Measurements from ENCODE around the gene LRRFIP1.
A peak's percentile ranks its signal among the peaks of the same experiment; 100 is the strongest.
"Not testable (repeated sequence)": the region's sequence is repeated elsewhere in the genome, so short reads cannot be mapped to it uniquely, and the experiment has no call there.

Gene LRRFIP1

DNA sequence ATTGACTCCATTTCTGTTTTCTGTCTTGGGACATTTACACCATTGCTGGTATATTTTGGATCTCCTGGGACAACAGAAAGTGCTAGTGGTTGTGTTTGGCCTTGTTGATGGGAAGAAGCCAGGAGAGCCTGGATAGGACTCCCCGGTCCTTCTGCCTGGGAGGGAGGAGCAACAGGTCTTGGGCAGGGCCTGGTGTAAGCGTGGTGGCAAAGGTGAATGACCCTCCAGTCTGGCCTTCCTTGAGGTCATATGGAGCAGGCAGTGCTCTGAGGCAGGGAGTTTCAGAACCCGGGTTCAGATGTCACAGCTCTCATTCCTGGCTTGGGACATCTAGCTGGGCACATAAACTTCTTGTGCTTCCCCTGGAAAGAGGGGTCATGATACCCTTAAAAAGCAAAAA, 115.2 kb downstream of the LRRFIP1 start:
- Mint-ChIP-seq H3K27me3 (no peaks in the 10 kb centered on the region), H3K9me3 (no peaks in the 10 kb centered on the region), H3K4me1 (ENCODE audit: low read depth in 2 of 2) (peaks cover 39 to 43% of the 10 kb centered on the region in 2 donors), H3K4me3 (no peak overlapping the region), H3K36me3 (ENCODE audit: insufficient read depth) (peaks cover 67% of the 10 kb centered on the region), H3K27ac (peak overlapping the region; percentile 86 to 91)
- DNase-seq (no peak), ATAC-seq (replicated peaks) (no peak)

DNA sequence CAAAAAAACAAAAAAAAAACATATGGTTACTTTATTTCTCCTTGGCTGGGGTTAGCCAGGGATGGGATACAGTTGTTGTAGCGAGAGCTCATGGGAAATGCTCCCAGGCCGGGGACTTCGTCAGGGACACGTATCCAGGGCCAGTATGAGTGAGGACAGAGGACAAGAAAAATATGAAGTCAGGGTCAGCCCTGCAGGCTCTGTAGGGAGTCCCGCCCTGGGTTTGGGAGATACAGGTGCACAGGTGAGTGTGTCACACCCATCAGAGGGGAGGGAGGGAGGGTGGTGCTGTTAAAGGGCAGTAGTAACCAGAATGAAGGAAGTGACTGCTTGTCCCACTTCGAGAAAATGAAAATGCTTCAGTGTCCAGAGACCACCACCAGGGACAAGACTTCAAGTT, 115.6 kb downstream of the LRRFIP1 start:
- Mint-ChIP-seq H3K27ac (peak overlapping the region; percentile 86 to 91), H3K4me1 (ENCODE audit: low read depth in 2 of 2) (peaks cover 34 to 40% of the 10 kb centered on the region in 2 donors), H3K27me3 (no peaks in the 10 kb centered on the region), H3K9me3 (no peaks in the 10 kb centered on the region), H3K36me3 (ENCODE audit: insufficient read depth) (peaks cover 68% of the 10 kb centered on the region), H3K4me3 (no peak overlapping the region)
- ATAC-seq (replicated peaks) (no peak), DNase-seq (no peak)

DNA sequence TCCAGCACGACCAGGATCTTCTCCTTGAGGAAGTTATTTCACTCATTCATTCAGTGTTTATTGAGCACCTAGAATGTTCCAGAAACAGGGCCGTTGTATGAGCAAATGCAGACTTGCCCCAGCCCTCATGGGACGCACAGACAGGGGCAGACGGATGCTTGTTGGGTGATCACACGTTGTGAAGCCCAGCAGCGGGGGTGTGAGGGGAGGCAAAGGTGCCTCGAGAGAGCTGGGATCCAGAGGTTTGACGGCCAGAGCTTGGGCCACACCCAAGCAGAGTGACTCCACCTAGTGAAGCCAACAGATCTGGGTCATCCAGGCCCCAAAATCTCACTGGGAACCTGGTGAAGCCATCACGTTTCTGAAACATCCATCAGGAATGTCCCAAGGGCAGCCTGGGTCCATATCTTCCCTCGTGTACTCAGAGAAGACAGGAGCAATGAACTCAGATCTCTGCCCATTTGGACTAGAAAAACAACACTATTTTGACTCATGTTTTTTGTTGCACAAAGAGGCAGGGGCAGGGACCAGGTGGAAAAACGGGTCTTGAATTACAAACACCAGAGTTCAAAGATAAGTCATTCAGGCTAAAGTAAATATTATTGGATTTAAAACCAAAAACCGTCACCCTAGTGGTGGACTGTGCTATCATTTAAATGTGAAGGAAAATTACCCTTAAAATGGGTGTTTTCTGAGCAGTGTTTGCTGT, 116.3 kb downstream of the LRRFIP1 start:
- Mint-ChIP-seq H3K27me3 (no peaks in the 10 kb centered on the region), H3K9me3 (no peaks in the 10 kb centered on the region), H3K36me3 (ENCODE audit: insufficient read depth) (peaks cover 75% of the 10 kb centered on the region), H3K27ac (peak overlapping the region; percentile 86 to 91), H3K4me1 (ENCODE audit: low read depth in 2 of 2) (peaks cover 35 to 41% of the 10 kb centered on the region in 2 donors), H3K4me3 (no peak overlapping the region)
- ATAC-seq (replicated peaks) (no peak), DNase-seq (no peak)

DNA sequence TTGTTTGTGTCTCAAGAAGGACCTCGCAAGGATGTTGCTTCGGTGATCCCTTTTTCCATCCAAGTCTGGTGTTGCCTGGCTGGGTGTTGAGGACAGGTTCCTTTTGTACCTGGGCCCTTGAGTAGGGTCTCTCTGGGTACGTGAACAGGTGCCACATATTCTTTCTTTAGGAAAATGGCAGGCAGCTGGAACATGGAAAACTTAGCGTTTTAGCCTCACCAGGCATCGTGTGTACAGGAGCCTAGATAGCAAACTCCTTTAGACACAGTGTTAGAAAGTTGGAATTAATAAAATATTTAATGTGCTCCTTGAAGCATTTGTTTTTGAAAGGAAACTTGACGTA, 116.9 kb downstream of the LRRFIP1 start:
- Mint-ChIP-seq H3K9me3 (no peaks in the 10 kb centered on the region), H3K27ac (peak overlapping the region; percentile 86 to 91), H3K27me3 (no peaks in the 10 kb centered on the region), H3K4me1 (ENCODE audit: low read depth in 2 of 2) (peaks cover 36 to 38% of the 10 kb centered on the region in 2 donors), H3K36me3 (ENCODE audit: insufficient read depth) (peaks cover 75% of the 10 kb centered on the region), H3K4me3 (no peak overlapping the region)
- DNase-seq (no peak), ATAC-seq (replicated peaks) (no peak)

DNA sequence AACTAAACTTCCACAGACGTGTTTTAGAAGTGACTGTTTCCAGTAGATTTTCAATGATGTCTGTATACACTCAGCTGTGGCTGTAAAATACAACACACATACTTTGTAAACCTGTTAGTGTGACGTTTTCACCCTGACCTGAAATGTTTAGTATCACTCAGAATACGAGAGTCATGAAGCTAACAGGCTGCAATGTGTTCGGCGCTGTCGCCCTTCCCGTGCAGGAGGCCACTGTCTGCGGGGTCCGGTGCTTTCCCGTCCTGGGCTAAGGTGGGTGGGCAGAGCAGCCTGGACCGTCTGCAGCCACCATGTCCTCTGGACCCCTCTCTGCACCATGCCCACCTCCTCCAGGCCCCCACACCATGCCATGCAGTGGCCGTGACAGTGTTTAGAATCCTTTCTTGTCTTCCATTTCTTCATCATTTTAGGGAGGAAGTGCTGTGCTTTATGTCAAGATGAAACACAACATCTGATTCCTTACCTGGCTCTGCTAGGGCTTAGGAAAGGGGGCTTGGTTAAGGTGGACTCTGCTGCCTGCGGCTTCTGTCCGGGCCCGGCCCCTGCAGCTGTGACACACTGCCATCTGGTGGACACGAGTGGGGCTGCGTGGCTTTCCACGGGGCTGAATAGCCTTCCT, 117.3 kb downstream of the LRRFIP1 start:
- peak; percentile 86 for ATAC-seq (replicated peaks)
- peak; percentile 77 to 86 (median 81) for DNase-seq
- Mint-ChIP-seq H3K27ac (peak overlapping the region; percentile 86 to 91), H3K9me3 (no peaks in the 10 kb centered on the region), H3K4me1 (ENCODE audit: low read depth in 2 of 2) (peaks cover 33 to 35% of the 10 kb centered on the region in 2 donors), H3K27me3 (no peaks in the 10 kb centered on the region), H3K36me3 (ENCODE audit: insufficient read depth) (peaks cover 77% of the 10 kb centered on the region), H3K4me3 (peak overlapping the region in 1 of 2 donors; percentile 45)

DNA sequence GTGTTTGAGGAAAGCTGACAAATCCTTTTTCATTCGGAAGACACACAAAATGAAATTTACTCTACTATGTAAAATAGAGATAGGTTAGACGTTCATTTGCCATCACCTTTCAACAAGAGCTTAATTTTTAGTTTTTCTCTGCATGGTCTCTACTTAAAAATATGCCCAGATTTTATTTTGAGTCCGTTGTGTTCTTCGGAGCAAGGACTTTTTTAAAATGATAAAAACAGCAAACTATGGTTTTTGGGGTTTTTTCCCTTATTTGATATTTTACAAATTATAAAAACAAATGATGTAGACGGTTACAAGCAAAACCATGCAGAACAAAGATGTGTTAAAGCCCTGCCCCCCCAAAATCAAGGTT, 117.8 kb downstream of the LRRFIP1 start:
- H3K9me3 Mint-ChIP-seq = no peaks in the 10 kb centered on the region
- H3K4me3 Mint-ChIP-seq = peak overlapping the region in 1 of 2 donors; percentile 45
- peaks cover 77% of the 10 kb centered on the region for H3K36me3 Mint-ChIP-seq (ENCODE audit: insufficient read depth)
- no peaks in the 10 kb centered on the region for H3K27me3 Mint-ChIP-seq
- ATAC-seq (replicated peaks) (no peak), DNase-seq (no peak)
- H3K4me1 Mint-ChIP-seq (ENCODE audit: low read depth in 2 of 2) = peaks cover 34 to 35% of the 10 kb centered on the region in 2 donors
- H3K27ac Mint-ChIP-seq = peak overlapping the region; percentile 86 to 91

DNA sequence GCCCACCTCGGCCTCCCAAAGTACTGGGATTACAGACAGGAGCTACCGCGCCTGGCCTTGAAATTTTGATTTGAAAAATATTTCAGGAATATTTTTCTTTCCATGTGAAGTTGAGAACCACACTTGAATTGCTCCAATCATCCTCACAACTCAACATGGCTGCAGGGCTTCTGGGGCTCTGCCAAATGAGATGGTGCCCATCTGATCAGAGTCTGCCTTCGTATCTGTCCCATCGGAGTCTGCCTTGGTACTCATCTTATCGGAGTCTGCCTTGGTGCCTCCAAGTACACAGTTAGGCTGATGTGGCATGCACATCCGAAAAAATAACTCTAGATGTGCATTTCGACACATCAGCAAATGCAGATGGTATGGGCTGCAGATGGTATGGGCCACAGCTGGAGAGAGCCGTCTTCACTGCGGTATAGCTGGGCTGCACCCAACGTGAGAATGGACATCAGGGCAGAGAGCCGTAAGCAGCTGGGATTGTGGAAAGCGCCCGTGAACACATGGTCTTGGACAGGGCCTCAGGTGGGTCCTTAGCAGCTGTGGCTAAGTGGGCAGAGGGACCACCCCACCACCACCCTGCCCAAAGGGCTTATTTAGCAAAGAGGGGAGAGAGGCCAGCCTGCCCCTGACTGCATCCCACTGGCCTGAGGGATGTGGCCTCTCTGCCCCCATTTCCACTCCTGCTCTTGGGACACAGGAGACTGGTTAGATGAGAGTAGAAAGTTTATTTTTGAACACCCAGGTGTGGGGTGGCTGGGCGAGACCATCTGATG, 119.1 kb downstream of the LRRFIP1 start:
- Mint-ChIP-seq H3K36me3 (ENCODE audit: insufficient read depth) (peaks cover 78% of the 10 kb centered on the region), H3K27ac (peak overlapping the region in 1 of 2 donors; percentile 32), H3K27me3 (no peaks in the 10 kb centered on the region), H3K9me3 (no peaks in the 10 kb centered on the region), H3K4me1 (ENCODE audit: low read depth in 2 of 2) (peaks cover 29 to 31% of the 10 kb centered on the region in 2 donors), H3K4me3 (no peak overlapping the region)
- ATAC-seq (replicated peaks) (no peak), DNase-seq (no peak)

DNA sequence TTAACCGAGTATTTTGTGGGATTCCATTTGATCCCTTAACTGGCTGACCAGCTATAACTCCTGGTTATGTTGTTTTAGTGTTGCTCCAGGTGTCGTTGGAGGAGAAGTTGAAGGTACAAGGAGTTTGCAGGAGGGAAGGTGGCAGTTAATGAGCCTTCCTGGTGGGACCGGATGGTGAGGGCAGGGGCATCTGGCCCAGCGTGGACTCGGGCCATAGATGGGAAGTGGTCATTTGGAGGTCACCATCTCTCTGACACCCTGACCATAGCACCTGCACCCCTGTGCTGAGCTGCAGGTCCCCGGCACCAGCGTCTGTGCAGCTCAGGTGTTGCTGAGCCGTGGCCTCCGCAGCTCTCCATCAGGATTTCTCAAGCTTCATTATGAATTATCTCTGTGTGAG, 119.8 kb downstream of the LRRFIP1 start:
- ATAC-seq (replicated peaks) = no peak
- no peak for DNase-seq
- Mint-ChIP-seq H3K4me1 (ENCODE audit: low read depth in 2 of 2) (peaks cover 32% of the 10 kb centered on the region in 2 donors), H3K27me3 (no peaks in the 10 kb centered on the region), H3K36me3 (ENCODE audit: insufficient read depth) (peaks cover 81% of the 10 kb centered on the region), H3K27ac (no peak overlapping the region), H3K9me3 (no peaks in the 10 kb centered on the region), H3K4me3 (no peak overlapping the region)

DNA sequence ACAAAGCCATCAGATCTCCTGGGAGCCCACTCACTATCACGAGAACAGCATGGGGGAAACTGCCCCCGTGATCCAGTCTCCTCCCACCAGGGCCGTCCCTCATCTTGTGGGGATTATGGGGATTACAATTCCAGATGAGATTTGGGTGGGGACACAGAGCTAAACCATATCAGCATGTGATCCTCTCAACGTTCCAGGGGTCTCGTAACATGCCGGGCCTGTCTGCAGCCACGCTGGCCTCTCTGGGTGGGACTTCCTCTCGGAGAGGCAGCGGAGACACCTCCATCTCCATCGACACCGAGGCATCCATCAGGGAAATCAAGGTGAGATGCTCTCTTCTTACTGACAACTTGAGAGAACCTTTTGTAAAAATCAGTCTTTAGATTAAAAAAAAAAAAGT, 121.6 kb downstream of the LRRFIP1 start:
- no peak for ATAC-seq (replicated peaks)
- H3K4me1 Mint-ChIP-seq (ENCODE audit: low read depth in 2 of 2) = peaks cover 20 to 23% of the 10 kb centered on the region in 2 donors
- no peaks in the 10 kb centered on the region for H3K9me3 Mint-ChIP-seq
- no peak overlapping the region for H3K4me3 Mint-ChIP-seq
- H3K27me3 Mint-ChIP-seq = no peaks in the 10 kb centered on the region
- DNase-seq = no peak
- peak overlapping the region in 1 of 2 donors; percentile 47 for H3K27ac Mint-ChIP-seq
- H3K36me3 Mint-ChIP-seq (ENCODE audit: insufficient read depth) = peaks cover 82% of the 10 kb centered on the region

DNA sequence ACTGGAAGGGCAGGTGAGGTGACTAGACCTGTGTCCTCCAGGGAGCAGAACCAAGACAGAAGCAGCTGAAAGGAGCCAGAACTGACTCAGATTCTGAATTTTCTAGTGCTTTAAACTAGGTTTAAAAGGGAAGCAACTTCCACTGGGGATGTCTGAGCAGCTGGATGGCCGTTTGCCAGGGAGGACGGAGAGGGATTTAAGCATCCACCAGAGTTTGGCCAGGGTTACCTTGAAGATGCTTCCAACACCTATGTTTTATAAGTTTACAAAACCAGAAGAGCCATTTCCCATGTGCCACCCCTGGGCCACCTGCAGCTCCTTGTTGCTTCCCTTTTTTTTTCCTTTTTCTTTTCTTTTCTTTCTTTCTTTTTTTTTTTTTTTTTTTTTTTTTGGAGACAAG, 122.6 kb downstream of the LRRFIP1 start:
- Mint-ChIP-seq H3K27ac (peak overlapping the region; percentile 35 to 47), H3K4me3 (no peak overlapping the region), H3K4me1 (ENCODE audit: low read depth in 2 of 2) (peaks cover 17 to 20% of the 10 kb centered on the region in 2 donors)

DNA sequence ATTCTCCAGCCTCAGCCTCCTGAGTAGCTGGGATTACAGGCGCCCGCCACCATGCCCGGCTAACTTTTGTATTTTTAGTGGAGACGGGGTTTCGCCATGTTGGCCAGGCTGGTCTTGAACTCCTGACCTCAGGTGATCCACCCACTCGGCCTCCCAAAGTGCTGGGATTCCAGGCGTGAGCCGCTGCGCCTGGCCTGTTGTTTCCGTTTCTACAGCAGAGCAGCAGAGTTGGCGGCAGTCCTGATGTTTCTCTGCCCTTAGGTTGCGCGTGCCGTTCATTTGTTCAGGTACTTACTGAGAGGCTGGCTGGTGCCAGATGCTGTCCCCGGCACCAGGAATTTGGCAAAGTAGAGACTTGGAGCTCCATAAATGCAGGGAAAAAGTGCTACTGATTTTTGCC, 123.1 kb downstream of the LRRFIP1 start:
- H3K36me3 Mint-ChIP-seq (ENCODE audit: insufficient read depth) = peaks cover 90% of the 10 kb centered on the region
- H3K4me3 Mint-ChIP-seq, H3K27ac Mint-ChIP-seq: not testable (repeated sequence)

More for the DNA sequence above, 122.6 kb downstream of the LRRFIP1 start:
- Mint-ChIP-seq H3K36me3 (ENCODE audit: insufficient read depth) (peaks cover 89% of the 10 kb centered on the region), H3K27me3 (no peaks in the 10 kb centered on the region), H3K9me3 (no peaks in the 10 kb centered on the region)
- ATAC-seq (replicated peaks) (no peak), DNase-seq (no peak)

DNA sequence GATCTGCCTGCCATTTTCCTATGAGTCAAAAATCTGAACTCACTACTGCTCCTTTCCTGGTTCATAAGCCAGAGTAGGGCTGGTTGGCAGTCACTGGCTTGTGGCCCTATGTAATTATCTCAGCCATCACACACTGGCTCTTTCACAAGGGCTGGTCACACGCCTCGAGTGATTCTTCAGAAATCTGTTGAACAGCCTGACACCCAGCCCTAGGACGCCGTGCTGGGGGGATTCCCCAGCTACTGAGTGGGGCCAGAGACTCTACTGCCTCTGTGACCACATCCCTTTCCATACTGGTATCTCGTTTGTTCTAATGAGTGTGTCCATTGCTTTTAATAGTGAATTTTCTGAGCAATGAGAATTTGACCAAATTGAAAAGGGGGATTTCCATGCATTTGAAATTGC, 125.4 kb downstream of the LRRFIP1 start:
- Mint-ChIP-seq H3K4me3 (no peak overlapping the region), H3K9me3 (no peaks in the 10 kb centered on the region), H3K36me3 (ENCODE audit: insufficient read depth) (peaks cover 99% of the 10 kb centered on the region), H3K4me1 (ENCODE audit: low read depth in 2 of 2) (peaks cover 17 to 18% of the 10 kb centered on the region in 2 donors), H3K27ac (peak overlapping the region; percentile 69 to 87), H3K27me3 (no peaks in the 10 kb centered on the region)
- DNase-seq (no peak), ATAC-seq (replicated peaks) (peak; percentile 94)

More for the DNA sequence above, 123.1 kb downstream of the LRRFIP1 start:
- H3K4me1 Mint-ChIP-seq (ENCODE audit: low read depth in 2 of 2) = peaks cover 15 to 18% of the 10 kb centered on the region in 2 donors
- H3K27me3 Mint-ChIP-seq; ATAC-seq (replicated peaks); DNase-seq; H3K9me3 Mint-ChIP-seq: not testable (repeated sequence)

DNA sequence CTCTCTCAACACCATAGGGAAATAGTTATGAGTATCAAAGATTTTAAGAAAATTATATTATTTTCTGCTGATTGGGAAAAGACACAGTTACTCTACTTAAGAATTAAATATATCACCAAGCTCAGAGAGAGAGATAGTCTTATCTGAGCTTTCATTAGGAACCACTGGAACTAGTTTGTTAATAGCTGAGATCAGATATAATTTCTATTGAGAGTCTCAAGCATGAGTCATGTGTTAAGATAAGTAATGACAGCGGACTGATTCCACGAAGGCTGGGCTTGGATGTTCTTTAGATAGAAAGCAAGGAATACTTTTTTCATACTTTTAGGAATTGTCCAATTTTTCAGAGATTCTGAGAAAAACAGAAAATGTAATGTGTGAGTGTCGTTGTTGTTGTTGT, 126.8 kb downstream of the LRRFIP1 start:
- no peak for ATAC-seq (replicated peaks)
- Mint-ChIP-seq H3K27me3 (no peaks in the 10 kb centered on the region), H3K36me3 (ENCODE audit: insufficient read depth) (peaks cover 96% of the 10 kb centered on the region), H3K4me1 (ENCODE audit: low read depth in 2 of 2) (peaks cover 15% of the 10 kb centered on the region in 2 donors), H3K4me3 (no peak overlapping the region), H3K27ac (peak overlapping the region; percentile 50 to 87), H3K9me3 (no peaks in the 10 kb centered on the region)
- DNase-seq = no peak
